ENCODE data around the gene MMP28.

MMP28 gene

DNA sequence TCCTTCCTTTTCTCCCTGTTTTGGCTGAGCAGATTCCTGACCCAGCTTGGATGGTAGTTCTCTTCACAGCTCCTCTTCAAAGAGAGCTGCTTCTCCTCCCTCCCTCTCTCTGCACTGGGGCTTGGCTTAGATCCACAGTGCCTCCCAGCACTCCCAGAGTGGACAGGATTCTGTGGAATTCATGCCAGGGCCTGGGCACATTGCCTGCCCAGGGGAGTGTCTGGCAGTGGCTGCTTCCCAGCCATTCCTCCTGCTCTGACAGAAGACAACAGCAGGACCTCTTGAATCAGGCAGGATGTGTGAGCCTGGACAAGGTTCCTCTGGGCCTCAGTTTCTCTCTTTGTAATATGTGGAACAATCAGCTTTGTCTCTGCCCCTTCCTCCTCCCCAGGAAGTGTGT is 4.5 kb upstream of the MMP28 start:
- no peak for DNase-seq (ENCODE audit: low read depth in 2 of 2, low spot score in 1 of 2)

- DNase-seq (ENCODE audit: low read depth in 2 of 2, low spot score in 1 of 2) = no peak
These were observed 2.5 kb upstream of the MMP28 start for GRCh38 chr17:35797918-35798317.

GRCh38 chr17:35797370-35797769 is 1.9 kb upstream of the MMP28 start:
- DNase-seq (ENCODE audit: low read depth in 2 of 2, low spot score in 1 of 2) = no peak

- no peak for DNase-seq (ENCODE audit: low read depth in 2 of 2, low spot score in 1 of 2)
These were observed 1.5 kb upstream of the MMP28 start for GRCh38 chr17:35796942-35797341.

DNA sequence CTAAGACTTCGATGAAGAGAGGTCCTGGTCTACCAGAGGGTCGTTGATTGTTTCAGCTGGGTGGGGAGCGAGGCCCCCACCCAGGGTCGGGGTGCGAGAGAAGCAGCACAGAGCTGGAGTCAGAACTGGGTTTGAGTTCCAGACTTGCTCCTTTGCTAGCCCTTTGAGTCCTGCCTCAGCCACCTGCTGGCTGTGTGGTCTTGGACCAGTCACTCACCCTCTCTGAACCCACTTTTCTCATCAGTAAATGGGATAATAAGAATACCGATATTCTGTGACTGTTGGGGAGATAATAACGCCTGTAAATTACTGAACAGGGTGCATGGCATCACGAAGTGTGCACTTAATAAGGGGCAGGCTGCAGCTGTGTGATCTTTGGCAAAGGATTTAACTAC is 427 bp upstream of the MMP28 start:
- DNase-seq (ENCODE audit: low read depth in 2 of 2, low spot score in 1 of 2) = no peak

- DNase-seq (ENCODE audit: low read depth in 2 of 2, low spot score in 1 of 2) = no peak
These were observed 2.2 kb downstream of the MMP28 start for GRCh38 chr17:35793257-35793656.

- no peak for DNase-seq (ENCODE audit: low read depth in 2 of 2, low spot score in 1 of 2)
These were observed 3.6 kb downstream of the MMP28 start for GRCh38 chr17:35791681-35792350.

- no peak for DNase-seq (ENCODE audit: low read depth in 2 of 2, low spot score in 1 of 2)
These were observed 4.6 kb downstream of the MMP28 start for GRCh38 chr17:35790841-35791240.

GRCh38 chr17:35788477-35789368 is 6.7 kb downstream of the MMP28 start:
- DNase-seq (ENCODE audit: low read depth in 2 of 2, low spot score in 1 of 2) = no peak

DNA sequence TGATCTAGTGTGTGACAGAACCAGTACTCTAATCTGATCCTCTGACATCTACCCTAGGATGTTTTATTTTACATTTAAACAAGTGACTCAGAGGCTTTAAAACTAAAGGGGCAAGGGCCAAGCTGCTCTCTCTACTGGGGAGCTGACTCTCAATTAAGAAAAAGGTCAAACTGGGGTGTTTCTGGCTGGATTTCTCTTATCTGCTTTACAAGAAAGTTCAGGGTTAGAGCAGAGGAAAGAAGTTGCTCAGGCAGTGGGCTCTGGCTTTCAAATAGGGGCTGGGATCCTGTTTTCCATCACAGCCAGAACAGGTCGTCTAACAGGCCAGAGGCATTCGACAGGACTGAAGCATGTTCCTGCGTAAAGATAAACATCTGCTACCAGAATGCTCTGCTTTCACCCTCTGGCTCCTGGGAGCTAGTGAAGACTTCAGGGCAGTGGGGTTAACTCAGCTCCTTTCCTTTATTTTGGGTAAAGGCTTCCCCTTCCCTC is 8.5 kb downstream of the MMP28 start:
- DNase-seq (ENCODE audit: low read depth in 2 of 2, low spot score in 1 of 2) = no peak

DNA sequence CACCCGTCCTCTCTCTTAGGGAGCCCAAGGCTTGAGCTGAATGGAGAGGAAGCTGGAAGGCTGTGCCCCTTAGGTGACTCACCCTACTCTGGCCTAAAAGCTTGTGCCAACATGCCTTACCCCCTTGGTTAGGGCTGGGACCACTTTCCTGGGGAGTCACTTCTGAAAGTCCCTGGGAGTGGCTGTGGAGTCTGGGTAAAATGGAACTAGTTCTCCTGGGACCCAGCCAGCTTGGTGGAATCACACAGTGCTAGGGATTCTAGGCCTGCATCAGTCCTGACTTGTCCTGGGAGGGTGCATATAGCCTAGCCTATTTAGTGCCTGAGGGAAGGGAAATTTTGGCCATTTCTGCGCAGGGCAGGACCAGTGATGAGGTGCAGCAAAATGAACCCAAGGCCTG is 10.5 kb downstream of the MMP28 start:
- no peak for DNase-seq (ENCODE audit: low read depth in 2 of 2, low spot score in 1 of 2)

DNA sequence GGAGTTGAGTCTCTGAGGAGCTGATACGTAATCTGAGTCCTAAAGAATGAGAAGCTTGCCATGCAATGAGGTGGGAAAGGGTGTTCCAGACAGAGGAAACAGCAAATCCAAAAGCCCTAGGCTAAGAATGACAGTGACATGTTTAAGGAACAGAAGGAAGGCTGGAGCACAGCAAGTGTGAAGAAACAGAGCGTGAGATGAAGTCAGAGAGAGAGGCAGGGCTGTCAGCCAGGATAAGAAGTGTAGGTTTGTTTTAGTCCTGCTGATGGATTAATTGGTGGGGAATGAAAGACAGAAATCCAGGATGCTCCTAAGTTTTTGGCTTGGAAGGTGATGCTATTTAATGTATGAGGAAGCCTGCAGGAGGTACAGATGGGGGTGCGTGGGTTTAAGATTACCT is 14.5 kb downstream of the MMP28 start:
- DNase-seq (ENCODE audit: low read depth in 2 of 2, low spot score in 1 of 2) = no peak

DNA sequence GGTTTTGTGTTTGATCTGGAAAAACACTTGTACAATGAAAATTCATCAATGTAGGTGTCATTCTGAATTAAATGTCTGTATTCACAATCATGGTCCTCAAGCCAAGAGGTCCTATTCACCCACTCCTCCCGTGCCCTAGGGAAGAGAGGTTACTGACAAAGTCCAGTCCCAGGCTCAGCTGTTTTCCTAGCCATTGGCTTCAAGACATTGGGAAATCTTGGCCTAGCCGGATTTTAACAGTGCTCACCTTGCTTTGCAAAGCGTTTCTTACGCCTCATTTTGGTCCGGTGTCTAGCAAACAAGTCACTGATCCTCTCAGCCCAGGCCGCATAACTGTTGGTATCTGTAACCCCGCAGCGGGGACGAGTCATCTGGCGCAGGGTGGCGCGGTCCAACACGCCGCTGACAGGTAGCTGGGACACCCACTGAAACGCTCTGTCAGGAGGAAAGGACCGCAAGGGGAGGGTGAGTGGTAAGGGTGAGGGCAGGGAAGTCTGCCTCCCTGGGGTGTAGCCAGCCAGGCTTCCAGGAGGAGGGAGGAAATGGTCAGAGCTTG is 16.7 kb downstream of the MMP28 start:
- no peak for DNase-seq (ENCODE audit: low read depth in 2 of 2, low spot score in 1 of 2)

DNA sequence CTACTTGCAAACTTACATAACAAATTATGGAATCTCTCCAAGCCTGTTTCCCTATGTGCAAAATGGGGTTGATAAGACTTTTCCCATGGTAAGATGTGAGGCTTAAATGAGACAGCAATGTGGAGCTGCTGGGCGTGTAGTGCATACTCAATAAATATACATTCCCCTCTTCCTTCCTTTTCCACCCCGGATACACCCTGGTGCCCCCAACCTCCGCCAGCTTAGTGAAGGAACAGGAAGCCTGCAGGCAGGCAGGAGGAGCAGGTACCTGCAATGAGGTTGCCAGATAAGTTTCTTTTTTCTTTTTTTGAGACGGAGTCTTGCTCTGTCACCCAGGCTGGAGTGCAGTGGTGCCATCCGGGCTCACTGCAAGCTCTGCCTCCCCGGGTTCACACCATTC is 19.9 kb downstream of the MMP28 start:
- DNase-seq (ENCODE audit: low read depth in 2 of 2, low spot score in 1 of 2) = no peak

DNA sequence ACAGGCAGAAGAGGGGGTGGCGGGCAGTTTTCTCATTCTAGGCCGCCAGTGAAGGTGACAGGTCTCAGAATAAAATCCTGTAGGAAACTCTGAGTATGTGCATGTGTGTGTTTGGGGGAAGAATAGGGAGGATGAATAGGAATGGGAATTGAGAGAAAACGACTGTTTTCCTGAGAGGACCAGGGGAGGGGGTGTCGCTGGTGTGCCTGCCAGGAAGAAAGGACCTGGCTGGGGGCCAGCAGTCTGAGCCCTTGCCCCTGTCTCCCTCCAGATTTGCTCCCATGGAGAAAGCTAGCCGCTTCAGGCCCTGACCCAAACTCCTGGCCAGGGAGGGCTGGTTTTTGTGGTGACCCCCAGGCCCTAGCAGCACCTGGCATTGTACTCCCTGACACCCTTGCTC is 20.4 kb downstream of the MMP28 start:
- DNase-seq (ENCODE audit: low read depth in 2 of 2, low spot score in 1 of 2) = no peak

GRCh38 chr17:35774499-35774898 is 20.9 kb downstream of the MMP28 start:
- no peak for DNase-seq (ENCODE audit: low read depth in 2 of 2, low spot score in 1 of 2)

GRCh38 chr17:35773679-35774425 is 21.6 kb downstream of the MMP28 start:
- no peak for DNase-seq (ENCODE audit: low read depth in 2 of 2, low spot score in 1 of 2)

DNA sequence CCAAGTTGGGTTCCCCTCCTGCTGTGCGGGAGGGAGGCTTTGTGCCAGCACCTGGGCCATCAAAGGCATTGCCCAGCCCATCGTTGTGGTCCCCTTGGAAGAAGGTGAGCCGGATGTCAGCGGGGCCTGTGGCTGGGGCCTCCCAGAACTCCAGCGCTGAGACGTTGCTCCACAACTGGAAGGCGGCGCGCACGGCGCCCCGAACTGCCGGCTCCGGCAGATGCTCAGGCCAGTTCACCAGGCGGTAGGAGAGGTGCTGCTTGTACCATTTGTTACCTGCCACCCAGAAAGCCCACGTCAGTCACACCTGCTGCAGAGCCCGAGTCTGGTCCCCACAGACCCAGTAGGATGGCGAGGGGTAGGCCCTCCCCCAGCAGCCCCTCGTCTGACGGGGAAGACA is 22.3 kb downstream of the MMP28 start:
- no peak for DNase-seq (ENCODE audit: low read depth in 2 of 2, low spot score in 1 of 2)

- DNase-seq (ENCODE audit: low read depth in 2 of 2, low spot score in 1 of 2) = no peak
These were observed 25.4 kb downstream of the MMP28 start for GRCh38 chr17:35769895-35770486.

GRCh38 chr17:35768797-35769196 is 26.6 kb downstream of the MMP28 start:
- DNase-seq (ENCODE audit: low read depth in 2 of 2, low spot score in 1 of 2) = no peak

DNA sequence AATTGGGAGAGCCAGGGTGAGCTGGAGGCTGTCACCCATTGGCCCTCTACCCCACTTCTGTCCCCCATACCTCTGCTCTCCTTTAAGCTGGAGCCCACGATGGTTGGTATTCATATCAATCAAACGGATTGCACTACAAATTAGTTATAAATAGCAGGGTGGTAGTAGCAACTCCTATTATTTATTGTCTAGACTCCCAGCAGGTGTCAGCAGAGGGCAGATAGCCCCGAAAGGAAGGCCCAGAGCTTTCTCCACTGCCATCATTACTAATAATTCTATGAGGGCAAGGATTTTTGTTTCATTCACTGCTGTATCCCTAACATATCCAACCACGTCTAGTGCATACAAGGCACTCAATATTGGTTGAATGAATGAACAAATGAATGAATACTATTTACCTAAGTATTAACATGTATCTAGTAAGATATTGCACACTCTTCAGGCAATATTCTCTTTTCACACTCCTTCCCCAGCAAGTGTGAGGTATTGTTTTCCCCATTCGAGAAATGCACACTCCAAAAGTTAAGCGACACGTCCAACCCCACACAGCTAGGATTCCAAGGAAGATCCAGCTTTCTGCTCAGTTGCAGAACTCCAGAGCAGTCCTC is 28.4 kb downstream of the MMP28 start:
- DNase-seq (ENCODE audit: low read depth in 2 of 2, low spot score in 1 of 2) = no peak

All from stimulated activated CD8-positive, alpha-beta memory T cell treated with anti-CD3 and anti-CD28 coated beads, Interleukin-4, amount 100 ng/mL, for 1 hour (primary cell).